Measurements from ENCODE around the gene PRDM4. TPM values are rescaled to one million over a fixed set of nuclear protein-coding genes. Genes with fewer than 3 reads are reported as not detected.
A peak's percentile ranks its signal among the peaks of the same experiment; 100 is the strongest.

The PRDM4 gene
- total and polyA plus RNA-seq, 2 of the 13 experiments (the other 11 are each of a cell fraction or from before 2014, with no cell fraction given) = 9.9 to 15.3 TPM

DNA sequence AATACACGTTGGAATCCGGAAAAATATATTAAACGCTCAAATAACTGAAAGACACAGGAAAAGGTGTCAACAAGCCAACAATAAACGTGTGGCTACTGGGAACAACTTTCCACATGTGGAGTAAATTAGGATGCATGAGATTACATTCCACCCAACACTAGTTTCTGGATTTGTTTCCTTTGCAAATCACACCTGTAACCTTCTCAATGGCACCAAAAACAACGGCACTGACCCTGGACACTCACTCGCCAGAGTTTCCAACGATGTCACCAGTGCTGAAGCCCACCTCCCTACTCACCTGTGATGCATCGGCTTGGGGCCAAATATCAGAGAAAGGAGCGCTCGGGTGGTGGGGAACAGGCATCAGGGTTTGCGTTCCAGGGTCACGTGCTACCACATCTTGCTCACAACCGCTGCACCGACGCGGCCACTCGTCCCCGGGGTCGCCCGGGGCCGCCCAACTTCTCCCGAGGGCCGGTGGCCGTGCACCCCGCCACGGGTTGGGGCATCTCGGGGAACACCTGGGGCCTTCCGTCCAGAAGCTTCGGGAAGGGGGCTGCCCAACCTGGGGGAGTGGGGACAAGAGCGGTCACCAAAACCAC is 629 bp downstream of the PRDM4 start (continued):
- no peak for TF ChIP-seq BCL3 (CRISPR knock-in tag; IDR thresholded peaks at IDR 0.05)
- TF ChIP-seq SNRNP70 (IDR thresholded peaks at IDR 0.05; ENCODE audit: low read depth, low read length) = no peak
- TF ChIP-seq, protein P1, sequence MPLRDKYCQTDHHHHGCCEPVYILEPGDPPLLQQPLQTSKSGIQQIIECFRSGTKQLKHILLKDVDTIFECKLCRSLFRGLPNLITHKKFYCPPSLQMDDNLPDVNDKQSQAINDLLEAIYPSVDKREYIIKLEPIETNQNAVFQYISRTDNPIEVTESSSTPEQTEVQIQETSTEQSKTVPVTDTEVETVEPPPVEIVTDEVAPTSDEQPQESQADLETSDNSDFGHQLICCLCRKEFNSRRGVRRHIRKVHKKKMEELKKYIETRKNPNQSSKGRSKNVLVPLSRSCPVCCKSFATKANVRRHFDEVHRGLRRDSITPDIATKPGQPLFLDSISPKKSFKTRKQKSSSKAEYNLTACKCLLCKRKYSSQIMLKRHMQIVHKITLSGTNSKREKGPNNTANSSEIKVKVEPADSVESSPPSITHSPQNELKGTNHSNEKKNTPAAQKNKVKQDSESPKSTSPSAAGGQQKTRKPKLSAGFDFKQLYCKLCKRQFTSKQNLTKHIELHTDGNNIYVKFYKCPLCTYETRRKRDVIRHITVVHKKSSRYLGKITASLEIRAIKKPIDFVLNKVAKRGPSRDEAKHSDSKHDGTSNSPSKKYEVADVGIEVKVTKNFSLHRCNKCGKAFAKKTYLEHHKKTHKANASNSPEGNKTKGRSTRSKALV (CRISPR knock-in tag; IDR thresholded peaks at IDR 0.05) = no peak
- no peak for TF ChIP-seq MIER3 (CRISPR knock-in tag; IDR thresholded peaks at IDR 0.05; ENCODE audit: borderline replicate concordance)
- no peak for TF ChIP-seq TCF7 (IDR thresholded peaks at IDR 0.05; ENCODE audit: low read depth)
- TF ChIP-seq MAX (IDR thresholded peaks at IDR 0.05) = peak; percentile 28; the same call in 1 of the 2 replicates
- no peak for TF ChIP-seq ZNF598 (CRISPR knock-in tag; IDR thresholded peaks at IDR 0.05; ENCODE audit: borderline replicate concordance)
- TF ChIP-seq HNF4G (IDR thresholded peaks at IDR 0.05; ENCODE audit: borderline replicate concordance, low read depth, low read length) = no peak
- no peak for TF ChIP-seq HNF4G (CRISPR knock-in tag; IDR thresholded peaks at IDR 0.05; ENCODE audit: borderline replicate concordance, low read depth)
- TF ChIP-seq, protein P2, sequence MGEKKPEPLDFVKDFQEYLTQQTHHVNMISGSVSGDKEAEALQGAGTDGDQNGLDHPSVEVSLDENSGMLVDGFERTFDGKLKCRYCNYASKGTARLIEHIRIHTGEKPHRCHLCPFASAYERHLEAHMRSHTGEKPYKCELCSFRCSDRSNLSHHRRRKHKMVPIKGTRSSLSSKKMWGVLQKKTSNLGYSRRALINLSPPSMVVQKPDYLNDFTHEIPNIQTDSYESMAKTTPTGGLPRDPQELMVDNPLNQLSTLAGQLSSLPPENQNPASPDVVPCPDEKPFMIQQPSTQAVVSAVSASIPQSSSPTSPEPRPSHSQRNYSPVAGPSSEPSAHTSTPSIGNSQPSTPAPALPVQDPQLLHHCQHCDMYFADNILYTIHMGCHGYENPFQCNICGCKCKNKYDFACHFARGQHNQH (CRISPR knock-in tag; IDR thresholded peaks at IDR 0.05) = no peak
- TF ChIP-seq, protein P3, sequence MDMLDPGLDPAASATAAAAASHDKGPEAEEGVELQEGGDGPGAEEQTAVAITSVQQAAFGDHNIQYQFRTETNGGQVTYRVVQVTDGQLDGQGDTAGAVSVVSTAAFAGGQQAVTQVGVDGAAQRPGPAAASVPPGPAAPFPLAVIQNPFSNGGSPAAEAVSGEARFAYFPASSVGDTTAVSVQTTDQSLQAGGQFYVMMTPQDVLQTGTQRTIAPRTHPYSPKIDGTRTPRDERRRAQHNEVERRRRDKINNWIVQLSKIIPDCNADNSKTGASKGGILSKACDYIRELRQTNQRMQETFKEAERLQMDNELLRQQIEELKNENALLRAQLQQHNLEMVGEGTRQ (IDR thresholded peaks at IDR 0.05; ENCODE audit: low read depth, low read length) = no peak
- TF ChIP-seq, protein P3 (CRISPR knock-in tag; IDR thresholded peaks at IDR 0.05; ENCODE audit: borderline replicate concordance) = peak; percentile 48; the same call in 1 of the 2 replicates
- TF ChIP-seq, protein P4, sequence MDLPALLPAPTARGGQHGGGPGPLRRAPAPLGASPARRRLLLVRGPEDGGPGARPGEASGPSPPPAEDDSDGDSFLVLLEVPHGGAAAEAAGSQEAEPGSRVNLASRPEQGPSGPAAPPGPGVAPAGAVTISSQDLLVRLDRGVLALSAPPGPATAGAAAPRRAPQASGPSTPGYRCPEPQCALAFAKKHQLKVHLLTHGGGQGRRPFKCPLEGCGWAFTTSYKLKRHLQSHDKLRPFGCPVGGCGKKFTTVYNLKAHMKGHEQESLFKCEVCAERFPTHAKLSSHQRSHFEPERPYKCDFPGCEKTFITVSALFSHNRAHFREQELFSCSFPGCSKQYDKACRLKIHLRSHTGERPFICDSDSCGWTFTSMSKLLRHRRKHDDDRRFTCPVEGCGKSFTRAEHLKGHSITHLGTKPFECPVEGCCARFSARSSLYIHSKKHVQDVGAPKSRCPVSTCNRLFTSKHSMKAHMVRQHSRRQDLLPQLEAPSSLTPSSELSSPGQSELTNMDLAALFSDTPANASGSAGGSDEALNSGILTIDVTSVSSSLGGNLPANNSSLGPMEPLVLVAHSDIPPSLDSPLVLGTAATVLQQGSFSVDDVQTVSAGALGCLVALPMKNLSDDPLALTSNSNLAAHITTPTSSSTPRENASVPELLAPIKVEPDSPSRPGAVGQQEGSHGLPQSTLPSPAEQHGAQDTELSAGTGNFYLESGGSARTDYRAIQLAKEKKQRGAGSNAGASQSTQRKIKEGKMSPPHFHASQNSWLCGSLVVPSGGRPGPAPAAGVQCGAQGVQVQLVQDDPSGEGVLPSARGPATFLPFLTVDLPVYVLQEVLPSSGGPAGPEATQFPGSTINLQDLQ (CRISPR knock-in tag; IDR thresholded peaks at IDR 0.05) = no peak
- no peak for TF ChIP-seq ZNF484 (CRISPR knock-in tag; IDR thresholded peaks at IDR 0.05; ENCODE audit: borderline replicate concordance, low read depth)
- no peak for TF ChIP-seq EED (CRISPR knock-in tag; IDR thresholded peaks at IDR 0.05)
